Measurements from ENCODE around the gene FTO.
"Not testable (repeated sequence)": the region's sequence is repeated elsewhere in the genome, so short reads cannot be mapped to it uniquely, and the experiment has no call there.

The FTO gene

DNA sequence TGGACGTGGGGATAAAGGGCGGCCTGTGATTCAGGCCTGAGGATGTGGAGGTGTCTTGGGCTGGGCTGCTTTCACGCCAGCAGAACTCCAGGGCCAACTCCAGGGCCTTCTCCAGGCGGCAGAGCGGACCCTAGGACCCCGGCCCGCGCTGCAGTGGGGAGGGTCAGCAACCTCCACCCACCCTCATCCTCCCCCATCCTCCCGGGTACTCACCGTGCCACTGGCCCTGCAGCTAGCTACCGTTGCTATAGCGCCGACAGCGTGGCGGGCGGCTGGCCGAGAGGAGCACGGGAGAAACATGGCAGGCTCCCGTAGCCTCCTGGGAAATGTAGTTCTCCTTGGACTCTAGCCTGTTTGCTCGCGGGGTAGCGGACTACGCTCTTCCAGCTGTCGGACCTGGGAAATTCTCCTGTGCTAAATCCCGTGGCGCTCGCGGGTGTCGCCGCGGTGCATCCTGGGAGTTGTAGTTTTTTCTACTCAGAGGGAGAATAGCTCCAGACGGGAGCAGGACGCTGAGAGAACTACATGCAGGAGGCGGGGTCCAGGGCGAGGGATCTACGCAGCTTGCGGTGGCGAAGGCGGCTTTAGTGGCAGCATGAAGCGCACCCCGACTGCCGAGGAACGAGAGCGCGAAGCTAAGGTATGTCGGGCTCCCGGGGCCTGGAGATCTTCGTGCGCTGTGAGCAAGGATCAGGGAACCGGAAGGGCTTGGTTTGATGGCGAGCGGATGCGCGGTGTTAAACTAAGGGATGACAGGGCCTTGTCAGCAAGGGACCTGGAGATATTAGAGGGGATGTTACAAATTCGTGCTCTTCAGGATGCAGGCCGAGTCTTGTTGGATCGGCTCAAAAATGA lies at the start of gene FTO, which contains the start of gene RPGRIP1L:
Gene FTO, plus strand, starts transcription at position 567 of the 855 bp plus-strand sequence.
Gene RPGRIP1L, minus strand, starts transcription at position 270 of the 855 bp plus-strand sequence. CDS start 3,136 bp downstream, outside the sequence.
- DNase-seq, result peak; percentile 99

DNA sequence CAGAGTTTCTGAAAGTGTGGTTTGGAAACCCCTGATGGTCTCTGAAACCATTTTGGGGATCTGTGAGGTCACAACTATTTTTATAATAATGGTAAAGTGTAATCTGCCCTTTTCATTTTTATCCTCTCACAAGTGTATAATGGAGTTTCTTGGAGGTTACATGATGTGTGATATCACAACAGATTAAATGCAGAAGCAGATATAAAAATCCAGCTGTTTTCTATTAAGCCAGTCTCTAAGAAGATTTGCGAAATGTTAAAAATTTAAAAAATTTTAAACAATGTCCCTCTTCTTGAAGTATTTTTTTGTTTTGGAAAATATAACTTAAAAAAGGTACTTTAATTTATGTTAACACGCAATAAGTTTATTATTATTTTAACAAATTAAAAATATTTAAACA lies 49.0 kb upstream of the FTO start:
- no peak for DNase-seq

DNA sequence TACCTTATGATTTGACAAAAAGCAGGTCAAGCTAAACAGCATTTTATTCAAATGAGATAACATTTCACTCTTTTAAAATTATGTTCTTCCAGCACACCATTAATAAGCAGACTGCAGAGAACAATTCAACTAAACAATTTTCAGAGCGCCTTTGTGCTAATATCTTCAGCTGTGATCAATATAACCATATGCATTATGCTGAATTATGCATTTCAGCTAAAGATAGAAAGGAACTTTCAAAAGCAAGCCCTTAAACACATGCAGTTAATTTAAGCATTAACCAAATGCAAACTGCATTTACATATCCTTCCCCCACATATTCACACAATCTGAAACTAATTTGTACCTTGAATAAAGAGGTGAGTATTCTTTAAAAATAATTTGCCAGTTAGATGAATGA lies 41.9 kb upstream of the FTO start:
- DNase-seq, result no peak

GRCh38 chr16:53664724-53665345 lies 39.1 kb upstream of the FTO start:
- DNase-seq, result peak; percentile 38

DNA sequence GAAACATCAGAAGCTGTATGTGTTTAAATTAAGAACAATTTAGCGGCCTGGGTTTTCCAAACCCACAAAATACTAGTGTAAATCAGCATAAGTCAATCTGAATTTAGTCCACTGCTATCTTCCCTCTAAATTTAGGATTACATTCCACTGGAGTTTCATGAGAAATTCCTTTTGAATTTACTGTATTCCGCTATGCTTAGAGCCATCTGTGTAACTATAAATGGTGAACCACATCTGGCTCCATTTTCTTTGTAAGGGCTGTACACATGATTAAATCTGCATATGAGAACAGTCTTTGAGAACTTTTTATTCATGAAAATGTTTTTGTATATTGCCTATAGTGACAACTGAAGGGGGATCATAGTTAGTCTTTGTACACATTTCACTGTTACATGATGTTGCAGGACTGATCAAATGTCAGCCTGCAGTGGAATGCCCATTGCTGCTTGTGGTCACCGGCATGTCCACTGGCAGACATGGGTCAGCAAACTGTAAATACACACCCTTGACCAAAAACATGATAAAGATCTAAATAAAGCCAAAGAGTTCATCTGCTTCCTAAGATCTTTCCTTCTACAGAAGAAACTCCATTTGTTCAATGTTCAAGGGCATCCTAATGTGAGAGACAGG lies 37.1 kb upstream of the FTO start:
- no peak for DNase-seq

GRCh38 chr16:53668869-53669268 lies 35.1 kb upstream of the FTO start:
- no peak for DNase-seq

DNA sequence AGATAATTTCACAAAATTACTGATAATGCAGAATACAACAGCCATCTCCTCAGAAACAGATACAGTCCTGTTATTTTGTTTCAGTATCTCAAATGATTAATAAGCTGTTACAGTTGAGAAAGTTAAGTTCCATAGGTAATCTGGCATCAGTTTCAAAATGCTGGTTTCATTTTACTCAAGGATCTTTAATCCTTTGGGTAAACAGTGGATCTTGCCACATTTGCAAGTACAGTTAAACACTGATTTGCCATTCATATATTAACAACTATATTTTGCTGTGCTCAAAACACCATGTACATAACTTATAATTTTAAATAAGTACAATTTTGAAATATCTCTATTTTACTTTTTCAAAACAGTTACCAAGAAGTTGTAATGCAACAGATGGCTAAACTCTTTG lies 31.5 kb upstream of the FTO start:
- no peak for DNase-seq

- DNase-seq, result no peak
These were observed 30.8 kb upstream of the FTO start for GRCh38 chr16:53673189-53673588.

DNA sequence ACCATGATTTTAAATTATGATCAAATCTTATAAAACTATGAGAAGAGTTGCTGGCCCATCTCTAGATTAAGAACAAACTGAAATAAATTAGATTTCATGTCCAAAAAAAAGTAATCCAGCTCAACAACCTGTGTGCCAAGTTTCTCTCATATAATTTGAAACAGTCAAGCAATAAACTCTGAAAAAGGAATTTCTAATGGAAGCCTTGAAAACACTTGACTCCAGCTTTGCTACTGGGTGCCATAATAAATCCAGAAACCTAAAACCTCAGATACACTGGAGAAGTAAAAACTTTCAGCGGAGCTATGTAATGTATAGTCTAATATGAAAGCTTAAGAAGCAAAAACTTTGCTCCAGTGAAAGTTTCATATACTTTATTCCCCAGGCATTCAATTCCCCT lies 25.8 kb upstream of the FTO start:
- DNase-seq, result no peak

- no peak for DNase-seq
These were observed 25.1 kb upstream of the FTO start for GRCh38 chr16:53678756-53679343.

- DNase-seq, result no peak
These were observed 23.2 kb upstream of the FTO start for GRCh38 chr16:53680756-53681155.

DNA sequence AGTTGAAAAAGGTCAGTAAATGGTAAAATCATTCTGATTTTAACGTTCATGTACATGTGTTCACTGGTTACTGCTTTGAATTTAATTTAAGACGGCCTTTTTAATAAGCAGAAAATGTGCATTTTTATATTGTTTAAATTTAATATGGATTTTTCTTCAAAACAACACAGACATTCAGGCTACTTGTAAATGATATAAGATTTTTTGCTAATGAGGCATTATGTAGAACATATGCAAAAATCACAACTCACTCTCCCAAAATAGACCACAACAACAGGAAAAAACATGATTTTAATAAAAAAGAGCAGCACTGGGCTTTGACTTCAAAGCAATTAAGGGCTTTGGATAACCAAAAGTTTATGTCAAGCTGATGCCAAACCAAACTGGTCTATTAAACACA lies 22.6 kb upstream of the FTO start:
- DNase-seq, result no peak

DNA sequence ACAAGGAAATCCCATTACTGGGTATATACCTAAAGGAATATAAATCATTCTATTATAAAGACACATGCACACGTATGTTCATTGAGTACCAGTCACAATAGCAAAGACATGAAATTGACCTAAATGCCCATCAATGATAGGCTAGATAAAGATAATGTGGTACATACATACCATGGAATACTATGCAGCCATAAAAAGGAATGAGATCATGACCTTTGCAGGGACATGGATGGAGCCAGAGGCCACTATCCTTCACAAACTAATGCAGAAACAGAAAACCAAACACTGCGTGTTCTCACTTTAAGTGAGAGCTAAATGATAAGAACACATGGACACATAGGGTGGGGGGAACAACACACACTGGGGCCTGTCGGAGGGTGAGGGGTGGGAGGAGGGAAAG lies 18.6 kb upstream of the FTO start:
- DNase-seq, result not testable (repeated sequence)

- DNase-seq, result no peak
These were observed 17.2 kb upstream of the FTO start for GRCh38 chr16:53686710-53687109.

- DNase-seq, result no peak
These were observed 14.3 kb upstream of the FTO start for GRCh38 chr16:53689636-53690035.

DNA sequence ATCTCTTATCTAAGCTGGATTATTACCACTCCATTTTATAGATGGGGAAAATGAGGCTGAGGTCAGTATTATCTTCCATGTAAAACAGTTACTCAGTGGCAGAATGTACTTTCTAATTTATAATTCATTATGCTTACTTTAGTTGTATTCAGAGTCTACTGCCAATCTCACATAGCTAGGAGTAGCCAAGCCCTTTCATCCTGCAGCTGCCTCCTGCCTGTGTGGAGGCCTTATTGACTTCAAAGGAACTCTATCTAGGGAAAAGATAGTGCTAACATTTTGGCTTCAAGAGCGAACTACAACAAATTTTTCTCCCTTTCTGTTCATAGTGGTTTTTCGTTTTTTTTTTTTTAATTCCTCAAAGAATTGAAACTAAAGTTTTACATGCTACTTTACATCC lies 13.2 kb upstream of the FTO start:
- no peak for DNase-seq

DNA sequence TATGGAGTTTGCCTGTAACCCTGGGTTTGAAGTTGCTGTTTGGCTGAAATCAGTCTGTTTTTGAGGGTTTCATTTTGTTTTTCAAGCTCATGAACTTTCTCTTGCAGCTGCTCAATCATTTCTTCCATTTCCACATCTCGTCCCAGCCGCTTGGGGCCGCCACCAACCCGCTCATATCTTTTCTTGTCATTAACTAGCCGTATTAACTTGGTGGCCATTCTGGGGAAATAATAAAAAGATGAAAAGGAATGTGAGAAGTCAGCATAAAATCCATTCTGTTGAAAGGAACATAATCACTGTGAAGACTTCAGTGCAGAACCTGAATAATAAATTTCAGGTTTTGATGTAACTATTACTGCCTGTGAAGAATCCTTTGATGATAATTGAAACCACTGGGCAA lies 11.8 kb upstream of the FTO start:
- DNase-seq, result no peak

GRCh38 chr16:53693320-53693719 lies 10.6 kb upstream of the FTO start:
- DNase-seq, result no peak

DNA sequence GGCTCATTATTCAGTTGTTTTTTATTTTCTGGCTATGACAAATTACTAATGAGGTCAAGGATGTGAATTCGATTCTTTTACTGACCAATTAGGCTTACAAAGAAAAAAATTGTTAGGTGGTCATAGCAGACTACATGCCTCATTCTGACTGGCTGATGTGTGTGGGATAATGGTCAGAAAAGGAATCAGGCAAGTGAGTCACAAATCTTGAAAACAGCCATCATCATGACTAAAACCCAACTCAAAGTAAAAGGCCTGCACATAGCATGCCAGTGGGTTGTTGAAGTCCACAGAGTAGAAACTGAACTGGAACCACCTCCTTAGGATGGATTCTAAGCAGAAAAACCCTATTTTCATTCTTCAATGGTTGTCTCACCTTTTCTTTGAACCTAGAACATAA lies 8.9 kb upstream of the FTO start:
- DNase-seq, result no peak

GRCh38 chr16:53698271-53698670 lies 5.7 kb upstream of the FTO start:
- not testable (repeated sequence) for DNase-seq

DNA sequence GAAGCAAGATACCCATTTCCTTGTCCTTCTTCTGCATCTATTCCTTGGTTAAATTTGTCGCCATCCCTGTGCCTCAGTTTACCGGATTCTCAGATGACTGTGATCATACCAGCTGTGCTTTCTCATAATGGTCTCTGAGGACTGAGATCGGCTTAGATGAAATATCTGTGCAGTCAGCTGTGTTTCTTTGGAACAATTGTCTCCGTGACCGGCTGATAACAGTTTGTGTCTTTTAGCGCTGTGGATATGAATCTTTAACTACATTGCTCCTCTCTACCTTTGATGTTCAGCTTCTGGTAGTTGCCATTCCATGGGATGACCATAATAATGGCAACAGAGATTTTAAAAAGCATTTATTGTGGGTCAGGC lies 473 bp downstream of the FTO start:
- no peak for DNase-seq

- no peak for DNase-seq
These were observed 3.7 kb downstream of the FTO start for GRCh38 chr16:53707671-53708070.

- no peak for DNase-seq
These were observed 4.5 kb downstream of the FTO start for GRCh38 chr16:53708490-53708889.

DNA sequence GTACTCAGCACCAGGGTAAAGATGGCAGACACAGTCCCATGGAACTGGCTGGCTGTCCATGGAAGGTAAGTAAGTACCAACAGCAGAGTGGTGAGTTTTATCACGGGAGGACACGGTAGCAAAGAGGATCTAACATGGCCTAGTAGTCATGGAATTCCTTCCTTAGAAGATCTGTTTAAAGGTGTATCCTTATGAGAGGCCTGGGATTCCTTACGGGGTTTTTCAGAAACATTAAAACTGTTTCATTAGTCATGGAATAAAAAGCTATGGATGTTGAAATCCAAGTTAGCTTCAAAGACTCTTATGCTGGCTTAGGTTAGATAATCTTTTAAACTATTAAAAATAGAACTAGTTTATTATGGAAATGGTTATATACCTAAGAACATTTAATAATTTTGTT lies 7.4 kb downstream of the FTO start:
- no peak for DNase-seq

Data from activated CD4-positive, alpha-beta T cell treated with anti-CD3 and anti-CD28 coated beads for 48 hours (primary cell).